ENCODE data around the gene CCDC127. TPM values are rescaled to one million over a fixed set of nuclear protein-coding genes. Genes with fewer than 3 reads are reported as not detected.
"Not testable (repeated sequence)": the region's sequence is repeated elsewhere in the genome, so short reads cannot be mapped to it uniquely, and the experiment has no call there.

The CCDC127 gene
- total RNA-seq, 1 donor from 2014 or later = 7.7 TPM

GRCh38 chr5:233426-233825 lies 15.5 kb upstream of the CCDC127 start:
- DNase-seq (ENCODE audit: low spot score) = not testable (repeated sequence)

GRCh38 chr5:231661-232060 lies 13.7 kb upstream of the CCDC127 start:
- no peak for DNase-seq (ENCODE audit: low spot score)

- no peak for DNase-seq (ENCODE audit: low spot score)
These were observed 12.8 kb upstream of the CCDC127 start for GRCh38 chr5:230711-231110.

- no peak for DNase-seq (ENCODE audit: low spot score)
These were observed 10.9 kb upstream of the CCDC127 start for GRCh38 chr5:228886-229285.

- not testable (repeated sequence) for DNase-seq (ENCODE audit: low spot score)
These were observed 9.4 kb upstream of the CCDC127 start for GRCh38 chr5:227375-227774.

DNA sequence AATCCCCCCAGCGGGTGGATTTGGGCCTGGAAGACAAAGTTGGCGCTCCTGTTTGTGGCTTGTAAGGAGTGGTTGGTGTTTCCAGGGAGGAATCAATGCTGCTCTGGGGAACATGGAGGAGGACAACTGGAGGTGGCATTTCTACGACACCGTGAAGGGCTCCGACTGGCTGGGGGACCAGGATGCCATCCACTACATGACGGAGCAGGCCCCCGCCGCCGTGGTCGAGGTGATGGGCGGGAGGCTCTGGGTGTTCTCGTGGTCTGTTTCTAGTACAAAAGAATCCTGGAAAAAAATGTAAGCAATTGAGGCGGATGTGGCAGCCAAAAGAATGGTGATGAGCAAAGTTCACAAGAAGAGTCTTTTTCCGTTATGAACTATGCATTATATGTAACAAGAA lies 7.4 kb upstream of the CCDC127 start:
- DNase-seq (ENCODE audit: low spot score) = no peak

- DNase-seq (ENCODE audit: low spot score) = no peak
These were observed 5.8 kb upstream of the CCDC127 start for GRCh38 chr5:223791-224190.

DNA sequence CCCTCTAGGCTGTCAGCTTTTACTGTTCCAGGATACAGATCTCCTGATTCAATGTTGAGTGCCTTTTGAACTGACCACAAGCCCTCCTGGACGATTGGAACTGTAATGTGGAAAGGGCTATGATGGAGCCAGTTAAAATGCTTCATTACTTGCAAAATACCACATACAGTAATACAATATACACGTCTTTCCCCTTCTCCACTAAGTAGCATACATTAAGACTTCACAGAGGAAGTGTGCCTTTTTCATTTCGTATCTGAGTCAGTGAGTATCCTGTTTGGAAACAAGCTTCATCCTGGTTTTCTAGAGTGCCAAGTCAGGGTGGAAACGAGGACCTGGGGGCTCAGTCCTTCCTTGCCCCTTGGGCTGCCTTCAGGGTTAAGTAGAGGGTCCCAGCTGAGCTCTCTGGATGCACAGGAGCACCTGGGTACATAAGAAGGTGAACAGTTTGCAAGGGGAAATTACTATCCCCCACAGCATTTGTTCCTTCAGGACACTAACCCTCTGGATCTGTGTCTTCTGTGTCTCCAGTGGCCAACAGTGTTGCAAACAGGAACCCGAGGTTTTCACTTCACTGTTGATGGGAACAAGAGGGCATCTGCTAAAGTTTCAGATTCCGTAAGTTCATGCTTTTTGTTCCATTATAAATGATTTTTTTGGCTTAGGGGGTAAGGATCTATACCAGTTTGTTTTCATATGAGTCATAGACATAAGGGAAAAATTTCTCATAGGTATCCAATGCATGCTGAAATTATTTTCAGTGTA lies 5.2 kb upstream of the CCDC127 start:
- DNase-seq (ENCODE audit: low spot score) = not testable (repeated sequence)

DNA sequence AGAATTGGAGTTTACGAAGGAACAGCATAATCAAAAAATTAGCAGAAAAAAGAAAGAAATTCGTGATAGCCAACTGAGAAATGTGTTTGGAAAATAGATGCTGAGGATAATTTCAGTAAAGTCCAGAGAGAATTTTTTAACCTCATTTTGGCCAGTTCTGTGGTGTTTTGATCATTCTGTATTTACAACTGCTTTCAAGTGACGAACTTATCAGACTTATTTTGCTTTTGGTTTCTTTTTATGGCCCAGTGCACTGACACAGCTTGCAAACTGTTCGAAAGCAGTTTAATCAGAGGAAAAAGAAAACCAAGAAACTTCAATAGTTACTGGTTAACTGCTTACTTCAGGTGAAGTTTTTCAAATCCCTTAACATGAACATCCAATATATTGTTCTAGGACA lies 2.0 kb upstream of the CCDC127 start:
- DNase-seq (ENCODE audit: low spot score) = no peak

DNA sequence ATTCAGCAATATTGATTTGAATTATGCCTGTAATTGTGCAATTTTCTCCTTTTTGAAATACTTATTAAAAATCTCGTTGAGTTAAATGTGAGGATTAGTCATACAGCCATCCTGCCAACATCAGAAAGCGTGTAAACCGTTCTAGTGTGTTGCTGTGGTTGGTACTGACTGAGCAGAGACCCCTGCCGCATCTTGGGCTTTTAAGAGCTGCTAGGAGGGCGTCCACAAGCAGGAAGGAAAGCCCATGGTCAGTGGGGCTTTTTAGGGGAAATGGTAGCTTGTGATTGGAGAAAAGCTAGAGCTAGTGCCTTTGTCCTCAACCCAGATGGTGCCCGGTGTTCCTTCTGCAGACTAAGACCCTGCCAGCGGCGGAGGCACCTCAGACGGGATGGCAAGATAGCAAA lies 1.5 kb upstream of the CCDC127 start:
- DNase-seq (ENCODE audit: low spot score) = no peak

- peak; percentile 33 for DNase-seq (ENCODE audit: low spot score)
These were observed 721 bp upstream of the CCDC127 start for GRCh38 chr5:218457-219291.

DNA sequence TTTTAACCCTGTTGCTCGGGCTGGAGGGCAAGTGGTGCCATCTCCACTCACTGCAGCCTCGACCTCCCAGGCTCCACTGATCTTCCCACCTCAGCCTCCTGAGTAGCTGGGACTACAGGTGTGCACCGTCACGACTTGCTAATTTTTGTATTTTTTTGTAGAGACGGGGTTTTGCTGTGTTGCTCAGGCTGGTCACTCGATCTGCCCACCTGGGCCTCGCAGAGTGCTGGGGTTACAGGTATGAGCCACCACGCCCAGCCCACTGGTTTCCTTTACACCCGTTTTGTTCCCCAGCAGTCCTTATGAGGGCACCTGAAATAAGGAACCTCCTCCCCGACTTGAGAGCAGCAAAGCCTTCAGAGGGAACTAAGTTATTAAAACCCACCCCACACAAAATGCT lies 1.9 kb downstream of the CCDC127 start:
- DNase-seq (ENCODE audit: low spot score) = not testable (repeated sequence)

DNA sequence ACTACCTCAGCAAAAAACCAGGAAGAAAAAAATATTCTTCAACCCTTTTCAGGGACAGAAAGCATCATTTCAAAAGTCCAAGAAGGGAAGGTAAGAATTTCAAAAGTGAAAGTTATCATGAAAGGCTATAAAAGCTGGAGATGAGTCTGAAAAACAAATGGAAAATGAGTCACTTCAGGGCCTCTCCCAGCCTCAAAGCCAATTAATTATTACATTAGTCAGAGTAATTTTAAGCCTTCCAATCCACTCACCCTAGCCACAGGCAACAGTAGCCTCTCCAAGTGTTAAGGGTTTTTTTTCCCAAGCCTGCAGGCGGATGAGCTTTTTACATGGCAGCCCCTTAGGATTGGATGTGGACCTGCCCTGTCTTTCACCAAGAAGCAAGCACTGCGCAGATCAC lies 2.7 kb downstream of the CCDC127 start:
- DNase-seq (ENCODE audit: low spot score) = not testable (repeated sequence)

DNA sequence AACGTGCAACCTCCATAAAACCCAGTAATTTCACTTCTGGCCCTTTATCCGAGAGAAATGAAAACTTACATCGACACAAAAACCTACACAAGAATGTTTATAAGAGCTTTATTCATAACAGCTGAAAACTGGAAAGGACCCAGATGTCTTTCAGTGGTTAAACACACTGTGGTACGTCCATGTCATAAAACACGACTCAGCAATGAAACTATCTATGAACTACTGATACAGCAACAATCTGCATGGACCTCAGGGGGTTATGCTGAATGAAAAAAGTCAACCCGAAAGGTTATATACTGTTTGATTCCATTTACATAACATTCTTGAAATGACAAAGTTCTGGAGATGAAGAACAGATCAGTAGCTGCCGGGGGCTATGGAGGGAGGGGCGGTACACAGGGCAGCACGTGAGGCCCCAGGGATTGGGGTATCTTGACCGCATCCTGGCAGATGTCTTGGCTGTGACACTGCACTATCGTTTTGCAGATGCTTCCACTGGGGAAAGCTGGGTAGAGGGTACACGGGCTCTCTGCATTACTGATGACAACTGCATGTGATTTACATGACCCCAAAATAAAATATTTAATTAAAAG lies 4.1 kb downstream of the CCDC127 start:
- no peak for DNase-seq (ENCODE audit: low spot score)

DNA sequence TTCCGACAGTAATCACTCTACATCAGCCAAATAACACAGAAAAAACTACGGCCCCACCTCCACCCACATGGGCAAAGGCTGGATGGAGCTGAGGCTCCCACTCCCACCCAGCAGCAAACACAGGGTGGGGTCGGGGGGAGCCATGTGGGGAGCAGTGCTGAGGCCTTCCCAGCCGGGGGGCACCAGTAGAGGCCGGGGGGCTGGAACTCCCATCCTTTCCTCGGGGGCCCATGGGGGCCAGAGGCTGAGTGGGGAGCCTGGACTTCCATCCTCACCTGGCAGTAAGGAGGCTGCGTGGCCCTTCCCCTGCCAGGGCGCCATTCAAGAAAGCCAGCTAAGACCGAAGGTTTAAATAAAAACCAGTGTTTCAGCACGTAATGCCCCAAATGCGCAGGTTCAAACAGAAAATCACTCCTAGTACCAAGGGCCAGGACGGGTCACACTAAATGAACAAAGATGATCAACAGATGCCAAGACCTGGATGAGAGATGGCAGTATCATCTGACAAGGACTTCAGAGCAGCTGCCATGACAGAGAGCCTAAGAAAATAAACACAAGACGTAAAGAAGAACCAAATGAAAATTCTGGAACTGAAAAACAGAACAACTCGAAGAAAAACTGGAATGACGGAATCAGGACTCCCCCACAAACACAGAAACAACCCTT lies 9.4 kb downstream of the CCDC127 start:
- no peak for DNase-seq (ENCODE audit: low spot score)

GRCh38 chr5:207599-207998 lies 10.4 kb downstream of the CCDC127 start:
- DNase-seq (ENCODE audit: low spot score) = no peak

GRCh38 chr5:206927-207536 lies 10.9 kb downstream of the CCDC127 start:
- no peak for DNase-seq (ENCODE audit: low spot score)

DNA sequence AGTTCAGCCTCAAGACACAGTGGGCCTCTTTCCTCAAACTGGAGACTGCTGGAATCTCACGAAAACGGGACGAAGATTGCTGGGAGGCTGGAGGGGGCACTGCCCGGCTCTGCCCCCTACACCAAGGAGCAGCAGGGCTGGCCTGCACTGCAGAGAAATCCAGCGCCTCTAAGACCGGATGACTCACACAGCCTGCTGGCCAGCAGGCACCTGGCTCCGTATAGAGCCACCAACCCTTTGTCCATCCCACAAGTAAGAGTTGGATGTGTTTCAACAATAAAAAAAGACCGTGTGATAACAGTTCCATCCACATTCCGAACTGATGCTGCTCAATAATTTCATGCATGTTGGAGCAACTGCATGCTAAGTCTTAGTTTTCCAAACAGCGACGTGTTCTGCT lies 11.5 kb downstream of the CCDC127 start:
- peak; percentile 40 for DNase-seq (ENCODE audit: low spot score)

DNA sequence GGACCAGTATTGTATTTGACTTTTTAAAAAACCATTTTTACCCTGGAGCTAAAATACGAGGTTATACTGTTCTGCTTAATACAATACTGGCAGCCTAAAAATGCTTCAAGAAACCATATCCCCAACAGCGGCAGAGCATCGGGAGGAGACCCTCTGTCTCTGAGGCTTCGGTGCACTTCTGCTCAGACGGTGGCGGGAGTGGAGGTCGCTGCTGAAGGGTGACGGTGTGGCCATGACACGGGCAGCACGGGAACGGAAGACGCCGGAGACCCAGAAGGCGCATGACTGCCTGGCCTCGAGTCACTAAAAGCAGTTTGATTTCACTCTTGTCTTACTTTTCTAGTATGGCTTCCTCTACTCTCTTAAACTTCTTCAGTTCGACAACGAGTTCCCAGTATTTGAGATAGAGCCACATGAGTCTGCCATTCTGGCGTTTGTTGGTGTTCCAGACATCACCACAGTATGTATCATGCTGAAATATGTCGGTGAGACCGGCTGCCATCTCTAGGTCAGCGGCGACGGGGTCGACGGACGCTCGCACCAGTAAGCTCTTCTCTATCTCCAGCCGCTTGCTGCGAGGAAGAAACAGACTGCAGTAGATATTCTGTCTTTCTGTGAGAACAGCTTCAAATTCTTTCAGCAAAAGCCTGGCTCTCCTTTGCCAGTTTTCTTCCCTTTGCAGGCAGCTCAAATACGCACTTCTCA lies 12.8 kb downstream of the CCDC127 start:
- no peak for DNase-seq (ENCODE audit: low spot score)

DNA sequence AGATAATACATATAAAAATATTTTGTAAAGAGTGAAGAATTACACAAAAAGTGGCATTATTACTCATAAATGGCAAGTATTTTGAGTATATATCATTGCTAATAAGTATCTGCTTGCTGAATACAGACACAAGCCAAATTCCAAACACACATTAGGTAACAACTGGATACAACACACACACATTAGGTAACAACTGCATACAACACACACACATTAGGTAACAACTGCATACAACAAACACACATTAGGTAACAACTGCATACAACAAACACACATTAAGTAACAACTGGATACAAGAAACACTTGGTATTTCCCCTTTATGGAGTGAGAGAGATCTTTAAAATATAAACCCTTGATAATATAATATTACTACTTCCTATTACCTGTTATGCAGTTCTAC lies 13.5 kb downstream of the CCDC127 start:
- DNase-seq (ENCODE audit: low spot score) = no peak

- DNase-seq (ENCODE audit: low spot score) = no peak
These were observed 14.0 kb downstream of the CCDC127 start for GRCh38 chr5:204001-204400.
